Thyroid gland (tissue), 4 donors: ENCODE data around the gene COL1A2. TPM values are rescaled to one million over a fixed set of nuclear protein-coding genes. Genes with fewer than 3 reads are reported as not detected.

Experiments used
- DNase-seq, 2 donors: peaks; one replicate each; pipeline ENCODE4 v3.0.0-alpha.2; 2019
- H3K27ac ChIP-seq, 3 donors: fragments of 200-600 bp; sonication (generic); 1 replicate in 2 of 3; 2 replicates in 1 of 3; pipeline ENCODE4 v1.5.1; 2016 to 2019; ENCODE audit warnings: mild to moderate bottlenecking in 1 of 3, moderate library complexity in 1 of 3
- H3K27me3 ChIP-seq: fragments of 200-600 bp; sonication (generic); one replicate; pipeline ENCODE4 v1.5.1; 2019
- H3K36me3 ChIP-seq, 2 donors: fragments of 200-600 bp; sonication (generic); one replicate each; pipeline ENCODE4 v1.5.1; 2016 to 2019
- H3K4me1 ChIP-seq, 2 donors: fragments of 200-600 bp; sonication (generic); one replicate each; pipeline ENCODE4 v1.5.1; 2017 to 2019
- H3K4me3 ChIP-seq, 3 donors: fragments of 200-600 bp; sonication (generic); replicated peaks in 1 of 3; 1 replicate in 2 of 3; 2 replicates in 1 of 3; pipeline ENCODE4 v1.5.1; 2016; ENCODE audit warnings: mild to moderate bottlenecking in 1 of 3
- H3K9me3 ChIP-seq: fragments of 200-600 bp; sonication (generic); one replicate; pipeline ENCODE4 v1.5.1; 2017
- POLR2A ChIP-seq, 2 donors: fragments of 450-650 bp; IDR thresholded peaks; one replicate each; pipeline ENCODE4 v1.6.1; 2017; ENCODE audit warnings: antibody characterized with exemption in 2 of 2, mild to moderate bottlenecking in 2 of 2, moderate library complexity in 1 of 2
- WGBS, 2 donors: methylation state at CpG; one replicate each; pipeline ENCODE4 v1.1.5; 2017; 5-methylcytosine and 5-hydroxymethylcytosine counted together
- intact Hi-C: fragments of 100-400 bp; cut with DNase I; formaldehyde crosslinking; loops from one replicate; pipeline ENCODE4 v1.15.1; 2023
- total RNA-seq, 4 donors: library from RNA; depleted of rRNA; stranded (reverse); fragments of >200 nt; gene quantifications; one replicate each; pipeline ENCODE4 v1.2.3, GENCODE V29; 2016
- TF ChIP-seq, protein P1 (sequence below), 6 experiments: fragments of 200-600 bp in 3 of 6; fragments of 450-650 bp in 3 of 6; sonication (generic) in 3 of 6; IDR thresholded peaks; one replicate each; pipeline ENCODE4 v1.5.1; 2016 to 2019; ENCODE audit warnings: antibody characterized with exemption in 6 of 6, mild to moderate bottlenecking in 2 of 6, inconsistent platforms in 1 of 6, moderate library complexity in 1 of 6

The COL1A2 gene
- total RNA-seq, 4 donors from 2014 or later = 50.4 to 143 (median 88.4) TPM

DNA sequence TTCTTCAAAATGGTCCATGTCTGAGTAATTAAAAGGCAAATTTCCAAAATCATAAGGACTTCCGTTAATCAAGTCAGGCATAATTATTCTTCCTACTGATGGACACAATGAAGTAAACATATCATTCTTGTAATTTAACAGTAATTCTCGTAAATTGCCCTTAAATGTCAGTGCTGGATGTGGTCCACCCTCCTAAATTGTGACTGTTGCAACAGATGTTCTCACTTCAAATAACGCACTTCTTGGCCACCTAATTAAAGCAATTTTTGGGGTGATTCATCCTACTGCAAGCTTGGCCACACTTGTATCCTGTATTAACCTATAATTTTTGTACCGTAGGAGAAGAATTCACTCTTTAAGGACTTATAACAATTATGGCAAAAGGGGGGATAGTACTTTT, 1.9 kb downstream of the COL1A2 start:
- H3K9me3 ChIP-seq = no peaks in the 10 kb centered on the region
- intact Hi-C loops = no loop called here
- DNase-seq = no peak
- peaks cover 0 to 5% of the 10 kb centered on the region in 2 donors for H3K4me1 ChIP-seq
- no peaks in the 10 kb centered on the region for H3K27me3 ChIP-seq
- no peaks in the 10 kb centered on the region for H3K36me3 ChIP-seq
- peak overlapping the region in 2 of 3 donors; percentile 70 to 76 for H3K27ac ChIP-seq
- TF ChIP-seq, protein P1, sequence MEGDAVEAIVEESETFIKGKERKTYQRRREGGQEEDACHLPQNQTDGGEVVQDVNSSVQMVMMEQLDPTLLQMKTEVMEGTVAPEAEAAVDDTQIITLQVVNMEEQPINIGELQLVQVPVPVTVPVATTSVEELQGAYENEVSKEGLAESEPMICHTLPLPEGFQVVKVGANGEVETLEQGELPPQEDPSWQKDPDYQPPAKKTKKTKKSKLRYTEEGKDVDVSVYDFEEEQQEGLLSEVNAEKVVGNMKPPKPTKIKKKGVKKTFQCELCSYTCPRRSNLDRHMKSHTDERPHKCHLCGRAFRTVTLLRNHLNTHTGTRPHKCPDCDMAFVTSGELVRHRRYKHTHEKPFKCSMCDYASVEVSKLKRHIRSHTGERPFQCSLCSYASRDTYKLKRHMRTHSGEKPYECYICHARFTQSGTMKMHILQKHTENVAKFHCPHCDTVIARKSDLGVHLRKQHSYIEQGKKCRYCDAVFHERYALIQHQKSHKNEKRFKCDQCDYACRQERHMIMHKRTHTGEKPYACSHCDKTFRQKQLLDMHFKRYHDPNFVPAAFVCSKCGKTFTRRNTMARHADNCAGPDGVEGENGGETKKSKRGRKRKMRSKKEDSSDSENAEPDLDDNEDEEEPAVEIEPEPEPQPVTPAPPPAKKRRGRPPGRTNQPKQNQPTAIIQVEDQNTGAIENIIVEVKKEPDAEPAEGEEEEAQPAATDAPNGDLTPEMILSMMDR (IDR thresholded peaks at IDR 0.05) = no peak
- TF ChIP-seq POLR2A (IDR thresholded peaks at IDR 0.05) = no peak
- peak overlapping the region in 1 of 3 donors; percentile 0 for H3K4me3 ChIP-seq
- WGBS, 2 donors = 70 to 75% methylated on average over 4 of the region's 4 CpGs

DNA sequence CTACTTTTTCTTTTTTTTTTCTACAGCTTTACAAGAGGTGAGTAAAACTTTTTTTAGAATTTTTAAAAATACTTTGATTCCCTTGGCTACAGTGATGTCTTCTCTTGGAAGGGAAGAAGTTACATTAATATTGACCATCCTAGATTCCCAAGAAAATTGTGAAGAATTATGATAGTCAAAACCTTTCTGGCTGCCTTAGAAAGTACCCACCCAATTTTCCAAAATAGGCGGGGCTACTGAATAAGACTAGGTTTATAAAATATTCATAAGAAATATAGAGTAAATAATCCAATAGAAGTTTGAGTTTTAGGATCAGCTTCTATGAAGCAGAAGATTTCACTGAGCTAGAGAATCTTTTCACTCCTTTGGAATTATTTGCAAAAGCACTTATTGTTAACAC, 3.0 kb downstream of the COL1A2 start:
- no peak for DNase-seq
- H3K36me3 ChIP-seq = peaks cover 0 to 3% of the 10 kb centered on the region in 2 donors
- no peaks in the 10 kb centered on the region for H3K27me3 ChIP-seq
- no peak for TF ChIP-seq POLR2A (IDR thresholded peaks at IDR 0.05)
- TF ChIP-seq, protein P1 (IDR thresholded peaks at IDR 0.05) = no peak
- H3K4me3 ChIP-seq = no peak overlapping the region
- no peaks in the 10 kb centered on the region for H3K9me3 ChIP-seq
- H3K27ac ChIP-seq = no peak overlapping the region
- intact Hi-C loops = no loop called here
- peaks cover 0 to 5% of the 10 kb centered on the region in 2 donors for H3K4me1 ChIP-seq
- WGBS, 2 donors = 73 to 80% methylated on average over 1 of the region's 1 CpG

DNA sequence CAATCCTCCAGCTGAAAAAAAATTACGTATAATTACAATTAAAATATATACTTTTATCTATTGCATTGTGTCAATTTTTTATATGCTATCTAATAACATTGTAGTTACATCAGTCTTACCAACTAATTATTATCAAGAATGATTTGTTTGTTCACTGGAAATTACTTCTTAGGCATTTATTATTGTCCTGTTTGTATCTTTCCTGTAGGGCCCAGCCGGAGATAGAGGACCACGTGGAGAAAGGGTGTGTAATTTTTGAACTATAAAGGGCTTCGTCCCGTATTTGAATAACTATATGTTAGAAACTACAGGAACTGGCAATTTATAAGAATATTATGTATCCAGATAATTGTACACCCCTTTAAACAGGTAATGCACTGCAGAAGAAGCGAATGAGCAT, 4.1 kb downstream of the COL1A2 start:
- no peaks in the 10 kb centered on the region for H3K9me3 ChIP-seq
- DNase-seq = no peak
- WGBS, 2 donors = 79 to 80% methylated on average over 6 of the region's 6 CpGs
- H3K36me3 ChIP-seq = peaks cover 0 to 3% of the 10 kb centered on the region in 2 donors
- H3K4me3 ChIP-seq = no peak overlapping the region
- intact Hi-C loops = no loop called here
- TF ChIP-seq, protein P1 (IDR thresholded peaks at IDR 0.05) = no peak
- TF ChIP-seq POLR2A (IDR thresholded peaks at IDR 0.05) = no peak
- H3K4me1 ChIP-seq = peaks cover 0 to 5% of the 10 kb centered on the region in 2 donors
- H3K27ac ChIP-seq = no peak overlapping the region
- no peaks in the 10 kb centered on the region for H3K27me3 ChIP-seq

DNA sequence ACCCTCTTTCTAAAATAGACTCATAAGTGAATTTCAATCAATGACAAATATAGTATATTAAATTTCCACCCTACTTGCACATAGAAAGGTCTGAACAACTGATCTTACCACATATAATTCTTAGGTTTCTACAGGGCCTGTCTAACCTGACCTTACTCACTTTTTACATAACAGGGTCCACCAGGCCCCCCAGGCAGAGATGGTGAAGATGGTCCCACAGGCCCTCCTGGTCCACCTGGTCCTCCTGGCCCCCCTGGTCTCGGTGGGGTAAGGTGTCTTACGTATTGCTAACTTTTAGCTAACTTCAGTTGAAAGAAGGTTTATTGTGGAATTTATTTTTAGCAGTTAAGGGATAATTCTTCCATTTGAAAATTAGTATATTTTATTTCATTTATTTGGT, 5.3 kb downstream of the COL1A2 start:
- no peak overlapping the region for H3K4me3 ChIP-seq
- 78 to 83% methylated on average over 2 of the region's 2 CpGs for WGBS, 2 donors
- H3K27ac ChIP-seq = no peak overlapping the region
- H3K27me3 ChIP-seq = no peaks in the 10 kb centered on the region
- no peak for DNase-seq
- no peak for TF ChIP-seq POLR2A (IDR thresholded peaks at IDR 0.05)
- TF ChIP-seq, protein P1 (IDR thresholded peaks at IDR 0.05) = no peak
- no peaks in the 10 kb centered on the region for H3K9me3 ChIP-seq
- no peaks in the 10 kb centered on the region for H3K4me1 ChIP-seq
- H3K36me3 ChIP-seq = peaks cover 0 to 3% of the 10 kb centered on the region in 2 donors
- intact Hi-C loops = no loop called here

DNA sequence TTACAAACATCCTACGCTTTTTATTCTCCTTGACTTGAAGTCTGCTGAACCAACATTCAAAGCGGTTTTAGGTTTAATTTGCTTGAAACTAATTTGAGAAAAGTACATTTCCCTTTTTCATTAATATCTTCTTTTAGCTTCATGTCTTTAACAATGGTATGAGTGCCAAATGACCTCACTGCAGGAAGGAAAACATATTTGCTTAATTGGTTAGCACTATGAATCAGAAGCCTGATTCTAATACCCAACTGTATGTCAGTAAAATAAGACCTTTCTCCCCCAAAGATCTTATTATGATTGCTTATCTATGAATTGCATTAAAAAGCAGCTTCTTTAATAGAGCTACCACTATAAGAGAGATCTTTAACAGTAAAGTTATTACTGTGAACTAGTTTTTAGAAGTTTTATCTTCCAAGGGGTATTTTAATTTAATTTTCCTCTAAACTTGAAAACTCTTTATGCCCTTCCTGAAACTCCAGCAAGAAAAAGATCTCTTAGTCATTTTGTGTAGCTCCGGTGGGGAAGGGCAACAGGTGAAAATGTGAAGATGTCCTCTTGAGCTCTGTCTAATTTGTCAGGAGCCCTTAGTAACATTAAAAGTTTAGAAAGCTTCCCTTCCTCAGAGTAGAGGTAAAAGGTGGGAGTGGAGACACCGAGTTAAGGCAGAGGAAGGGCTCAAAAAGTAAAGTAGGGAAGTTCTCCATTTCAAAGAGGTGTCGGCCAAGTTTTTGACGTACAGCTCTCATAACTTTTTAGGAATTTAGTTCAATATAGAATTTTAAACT, 6.1 kb downstream of the COL1A2 start:
- H3K36me3 ChIP-seq = peaks cover 0 to 8% of the 10 kb centered on the region in 2 donors
- TF ChIP-seq, protein P1 (IDR thresholded peaks at IDR 0.05) = no peak
- no peak for TF ChIP-seq POLR2A (IDR thresholded peaks at IDR 0.05)
- H3K9me3 ChIP-seq = no peaks in the 10 kb centered on the region
- intact Hi-C loops = no loop called here
- 76 to 83% methylated on average over 6 of the region's 6 CpGs for WGBS, 2 donors
- no peak overlapping the region for H3K27ac ChIP-seq
- H3K4me1 ChIP-seq = no peaks in the 10 kb centered on the region
- H3K4me3 ChIP-seq = no peak overlapping the region
- no peaks in the 10 kb centered on the region for H3K27me3 ChIP-seq
- no peak for DNase-seq
